Stimulated activated CD4-positive, alpha-beta T cell treated with anti-CD3 and anti-CD28 coated beads, Interleukin-15, amount 100 ng/mL, for 1 hour (primary cell): ENCODE data around the gene MYL7.

Experiments
- DNase-seq, 2 donors: peaks; one replicate each; pipeline ENCODE4 v3.0.0-alpha.2; 2020; ENCODE audit warnings: low read depth in 1 of 2, low spot score in 1 of 2

The MYL7 gene

GRCh38 chr7:44112997-44113763, 28.0 kb downstream of the MYL7 start:
- DNase-seq = no peak

- no peak for DNase-seq
Measured at GRCh38 chr7:44112231-44112996, 28.7 kb downstream of the MYL7 start.

GRCh38 chr7:44111761-44112160, 29.4 kb downstream of the MYL7 start:
- DNase-seq = no peak

- DNase-seq = no peak
Measured at GRCh38 chr7:44110719-44111635, 30.2 kb downstream of the MYL7 start.

- DNase-seq = no peak
Measured at GRCh38 chr7:44109991-44110390, 31.1 kb downstream of the MYL7 start.

GRCh38 chr7:44108768-44109750, 32.1 kb downstream of the MYL7 start:
- no peak for DNase-seq

GRCh38 chr7:44107961-44108767, 33.0 kb downstream of the MYL7 start:
- DNase-seq = no peak

GRCh38 chr7:44107116-44107960, 33.8 kb downstream of the MYL7 start:
- DNase-seq = no peak

- DNase-seq = no peak
Measured at GRCh38 chr7:44106311-44107065, 34.6 kb downstream of the MYL7 start.

GRCh38 chr7:44105832-44106231, 35.3 kb downstream of the MYL7 start:
- DNase-seq = no peak

- no peak for DNase-seq
Measured at GRCh38 chr7:44104860-44105771, 36.0 kb downstream of the MYL7 start.

- no peak for DNase-seq
Measured at GRCh38 chr7:44103923-44104859, 36.9 kb downstream of the MYL7 start, which contains the start of gene AEBP1. TSS of gene AEBP1 (plus strand) at chr7:44104345. CDS start at chr7:44104666, 321 bp downstream.

- DNase-seq = no peak
Measured at GRCh38 chr7:44103566-44103922, 37.6 kb downstream of the MYL7 start.

- DNase-seq = no peak
Measured at GRCh38 chr7:44102846-44103565, 38.1 kb downstream of the MYL7 start.
